WI38 (cell line): ENCODE results near the gene PPIP5K2.
"Not testable (repeated sequence)": the region's sequence is repeated elsewhere in the genome, so short reads cannot be mapped to it uniquely, and the experiment has no call there.

Experiments
- H3K4me3 ChIP-seq: 2 replicates; pipeline ENCODE4 v1.5.1; 2011; ENCODE audit warnings: low read depth, mild to moderate bottlenecking, control low read depth, low read length
- CTCF ChIP-seq: IDR thresholded peaks from 2 replicates; pipeline ENCODE4 v1.5.1; 2012; ENCODE audit warnings: low read depth, mild to moderate bottlenecking, control low read depth, low read length

Gene PPIP5K2

GRCh38 chr5:103216697-103217096 lies 96.6 kb downstream of the PPIP5K2 start:
- no peak for TF ChIP-seq CTCF
- no peak overlapping the region for H3K4me3 ChIP-seq

DNA sequence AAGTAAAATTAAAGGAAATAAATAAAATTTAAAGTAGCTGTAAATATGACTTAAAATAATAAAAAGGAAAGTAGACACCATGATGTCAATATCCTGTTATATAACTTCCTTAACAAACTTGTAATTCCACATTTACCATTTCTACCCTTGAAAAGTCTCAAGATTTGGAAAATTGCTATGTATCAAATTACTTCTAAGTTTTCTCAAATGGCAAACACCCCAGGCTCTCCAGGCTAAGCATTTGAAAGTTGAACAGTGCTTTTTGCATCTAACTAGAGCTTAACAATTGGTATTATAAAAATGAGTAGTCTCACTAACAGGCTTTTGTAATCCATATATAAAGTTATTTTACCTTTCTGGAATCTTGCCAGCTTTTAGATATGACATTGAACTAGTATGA lies 97.0 kb downstream of the PPIP5K2 start:
- TF ChIP-seq CTCF = no peak
- no peak overlapping the region for H3K4me3 ChIP-seq

GRCh38 chr5:103218164-103218563 lies 98.1 kb downstream of the PPIP5K2 start:
- TF ChIP-seq CTCF = no peak
- no peak overlapping the region for H3K4me3 ChIP-seq

DNA sequence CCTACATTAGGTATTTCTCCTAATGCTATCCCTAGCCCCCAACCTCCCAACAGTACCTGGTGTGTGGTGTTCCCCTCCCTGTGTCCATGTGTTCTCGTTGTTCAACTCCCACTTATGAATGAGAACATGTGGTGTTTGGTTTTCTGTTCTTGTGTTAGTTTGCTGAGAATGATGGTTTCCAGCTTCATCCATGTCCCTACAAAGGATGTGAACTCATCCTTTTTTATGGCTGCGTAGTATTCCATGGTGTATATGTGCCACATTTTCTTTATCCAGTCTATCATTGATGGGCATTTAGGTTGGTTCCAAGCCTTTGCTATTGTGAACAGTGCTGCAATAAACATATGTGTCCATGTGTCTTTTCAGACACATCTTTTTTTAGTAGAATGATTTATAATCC lies 99.0 kb downstream of the PPIP5K2 start:
- not testable (repeated sequence) for H3K4me3 ChIP-seq

- TF ChIP-seq CTCF = no peak
- no peak overlapping the region for H3K4me3 ChIP-seq
Measured at GRCh38 chr5:103223031-103223955, 103.2 kb downstream of the PPIP5K2 start.

DNA sequence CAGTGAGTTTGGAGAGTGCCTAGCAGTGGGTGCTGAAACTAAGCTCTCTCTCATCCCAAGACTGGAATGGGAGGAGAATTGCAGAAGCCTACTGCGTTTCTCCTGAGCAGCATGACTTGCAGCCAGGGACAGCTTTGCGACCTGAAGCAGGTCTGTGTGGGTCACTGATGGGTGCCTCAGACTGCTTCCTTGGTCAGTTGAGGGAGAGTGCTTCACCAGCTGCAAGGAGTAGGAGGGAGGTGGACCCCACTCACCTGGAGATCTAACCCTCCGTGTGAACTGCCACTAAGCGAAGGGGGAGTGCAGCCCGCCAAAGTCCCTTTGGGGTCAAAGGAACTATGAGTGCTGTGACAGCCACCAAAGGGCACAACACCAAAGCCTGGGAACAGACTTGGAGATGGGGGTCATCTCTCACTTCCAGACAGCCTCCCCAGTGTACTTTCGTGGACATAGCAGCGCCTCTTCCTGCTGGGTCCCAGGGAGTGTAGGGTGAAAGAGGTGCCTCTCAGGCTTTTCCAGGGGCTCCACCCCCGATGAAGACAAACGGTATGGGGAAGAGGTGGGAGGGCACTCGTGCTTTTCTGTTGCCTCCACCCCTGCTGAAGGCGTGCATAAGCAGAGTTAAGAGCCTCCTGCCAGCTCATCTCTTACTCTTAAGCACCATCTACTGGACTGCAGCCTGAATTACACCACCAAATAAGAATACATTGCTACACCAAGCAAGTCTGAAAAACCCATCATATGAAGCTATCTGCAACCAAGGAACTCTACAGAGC lies 104.2 kb downstream of the PPIP5K2 start:
- peak; percentile 63 for TF ChIP-seq CTCF
- H3K4me3 ChIP-seq = no peak overlapping the region

DNA sequence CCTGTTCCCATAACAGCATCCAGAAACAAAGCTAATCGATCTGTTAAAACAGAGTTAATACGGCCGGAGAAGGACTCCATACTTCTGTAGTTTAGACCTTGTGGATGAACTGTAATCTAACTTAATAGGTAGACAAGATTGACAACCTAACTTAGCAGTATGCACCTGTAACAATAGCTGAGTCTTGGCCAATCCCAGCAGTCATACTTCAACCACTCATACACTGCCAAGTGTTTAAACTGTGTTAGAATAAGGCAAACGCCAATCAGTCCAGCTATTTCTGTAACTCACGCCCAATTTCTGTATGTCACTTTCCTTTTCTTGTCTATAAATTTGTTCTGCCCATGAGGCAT lies 104.8 kb downstream of the PPIP5K2 start:
- no peak for TF ChIP-seq CTCF
- H3K4me3 ChIP-seq = no peak overlapping the region
